WTC11 (cell line): ENCODE results near the gene PIWIL1. TPM values are rescaled to one million over a fixed set of nuclear protein-coding genes. Genes with fewer than 3 reads are reported as not detected.

Source experiments
- ATAC-seq: fragments of 200-7000 bp; cut with Tn5 transposase; 2 replicates; pipeline ENCODE4 v1.10.0; 2021; ENCODE audit warnings: mild to moderate bottlenecking, moderate library complexity
- CTCF ChIA-PET: fragments of 300-600 bp; sonication (Branson Sonifier 250); formaldehyde crosslinking; loops from one replicate; lab custom pipeline; 2021; ENCODE audit warnings: antibody characterized with exemption; lab: Charles Lee
- POLR2A ChIA-PET: fragments of 350-600 bp; sonication (Branson Sonifier 250); formaldehyde crosslinking; loops from one replicate; lab custom pipeline; 2021; ENCODE audit warnings: antibody characterized with exemption; lab: Charles Lee
- DNase-seq: peaks from one replicate; pipeline ENCODE4 v3.0.0; 2021; ENCODE audit warnings: low spot score
- H3K27ac Mint-ChIP-seq: 2 replicates; pipeline ENCODE4 v1.8.0; 2021; ENCODE audit warnings: mixed read lengths
- H3K27me3 Mint-ChIP-seq: 2 replicates; pipeline ENCODE4 v1.8.0; 2021; ENCODE audit warnings: low read depth, mild to moderate bottlenecking, moderate library complexity, mixed read lengths
- H3K36me3 Mint-ChIP-seq: 2 replicates; pipeline ENCODE4 v1.8.0; 2021; ENCODE audit warnings: mixed read lengths
- H3K4me1 Mint-ChIP-seq: 2 replicates; pipeline ENCODE4 v1.8.0; 2022; ENCODE audit warnings: mixed read lengths
- H3K4me3 Mint-ChIP-seq: 2 replicates; pipeline ENCODE4 v1.8.0; 2021; ENCODE audit warnings: mild to moderate bottlenecking, moderate library complexity, mixed read lengths
- H3K9me3 Mint-ChIP-seq: 2 replicates; pipeline ENCODE4 v1.8.0; 2021; ENCODE audit warnings: mixed read lengths
- ATF2 ChIP-seq: sonication (generic); formaldehyde crosslinking; IDR thresholded peaks from 2 replicates; pipeline ENCODE4 v1.8.1; 2022; ENCODE audit warnings: low read depth, missing genetic modification reagents, borderline replicate concordance
- ATF6 ChIP-seq: sonication (generic); formaldehyde crosslinking; IDR thresholded peaks from 2 replicates; pipeline ENCODE4 v1.8.1; 2023; ENCODE audit warnings: mild to moderate bottlenecking, missing genetic modification reagents
- CBFB ChIP-seq: sonication (generic); formaldehyde crosslinking; IDR thresholded peaks from 2 replicates; pipeline ENCODE4 v1.8.1; 2022; ENCODE audit warnings: mild to moderate bottlenecking, low read depth, missing genetic modification reagents
- ETV6 ChIP-seq: sonication (generic); formaldehyde crosslinking; IDR thresholded peaks from 2 replicates; pipeline ENCODE4 v1.8.1; 2022; ENCODE audit warnings: mild to moderate bottlenecking, missing genetic modification reagents
- FOXK1 ChIP-seq: sonication (generic); formaldehyde crosslinking; IDR thresholded peaks from 2 replicates; pipeline ENCODE4 v1.8.0; 2022; ENCODE audit warnings: mild to moderate bottlenecking, moderate library complexity, missing genetic modification reagents
- GABPB1 ChIP-seq: sonication (generic); formaldehyde crosslinking; IDR thresholded peaks from 2 replicates; pipeline ENCODE4 v1.8.1; 2023; ENCODE audit warnings: mild to moderate bottlenecking, missing genetic modification reagents
- IRF1 ChIP-seq: sonication (generic); formaldehyde crosslinking; IDR thresholded peaks from 2 replicates; pipeline ENCODE4 v1.8.0; 2023; ENCODE audit warnings: missing genetic modification reagents
- MLX ChIP-seq: sonication (generic); formaldehyde crosslinking; IDR thresholded peaks from 2 replicates; pipeline ENCODE4 v1.8.1; 2023; ENCODE audit warnings: mild to moderate bottlenecking, missing genetic modification reagents, moderate library complexity
- MXD4 ChIP-seq: fragments of 250-450 bp; sonication (Bioruptor Pico); IDR thresholded peaks from 2 replicates; pipeline ENCODE4 v1.8.0; 2021; ENCODE audit warnings: mild to moderate bottlenecking, moderate library complexity, borderline replicate concordance
- NFE2L1 ChIP-seq: sonication (generic); formaldehyde crosslinking; IDR thresholded peaks from 2 replicates; pipeline ENCODE4 v1.8.1; 2023; ENCODE audit warnings: missing genetic modification reagents
- PREB ChIP-seq: sonication (generic); formaldehyde crosslinking; IDR thresholded peaks from 2 replicates; pipeline ENCODE4 v1.8.1; 2022; ENCODE audit warnings: mild to moderate bottlenecking, missing genetic modification reagents, moderate library complexity, borderline replicate concordance
- TEAD1 ChIP-seq: sonication (generic); formaldehyde crosslinking; IDR thresholded peaks from 2 replicates; pipeline ENCODE4 v1.8.0; 2022; ENCODE audit warnings: mild to moderate bottlenecking, missing genetic modification reagents
- ZNF121 ChIP-seq: sonication (generic); formaldehyde crosslinking; IDR thresholded peaks from 2 replicates; pipeline ENCODE4 v1.8.0; 2023; ENCODE audit warnings: missing genetic modification reagents
- ZNF396 ChIP-seq: fragments of 250-450 bp; sonication (Bioruptor Pico); IDR thresholded peaks from 2 replicates; pipeline ENCODE4 v1.8.0; 2021; ENCODE audit warnings: mild to moderate bottlenecking, moderate library complexity, borderline replicate concordance
- ZNF425 ChIP-seq: fragments of 250-450 bp; sonication (Bioruptor Pico); conservative IDR thresholded peaks from 2 replicates; pipeline ENCODE4 v1.9.0; 2021; ENCODE audit warnings: mild to moderate bottlenecking
- ZNF512 ChIP-seq: sonication (generic); formaldehyde crosslinking; IDR thresholded peaks from 2 replicates; pipeline ENCODE4 v1.8.1; 2022; ENCODE audit warnings: missing genetic modification reagents, borderline replicate concordance
- ZNF532 ChIP-seq: fragments of 250-450 bp; sonication (Bioruptor Pico); IDR thresholded peaks from 2 replicates; pipeline ENCODE4 v1.9.0; 2021; ENCODE audit warnings: mild to moderate bottlenecking, borderline replicate concordance
- total RNA-seq: library from RNA; stranded (reverse); gene quantifications from 3 replicates; pipeline ENCODE4 v1.2.3, GENCODE V29; 2021

The PIWIL1 gene
- total RNA-seq, 1 experiment from 2014 or later = not detected

- CTCF ChIA-PET = no interaction called here
- H3K4me1 Mint-ChIP-seq = peaks cover 7% of the 10 kb centered on the region; the same call in 1 of the 2 replicates
- H3K27ac Mint-ChIP-seq = no peak overlapping the region
- no peak for TF ChIP-seq ZNF121 (CRISPR knock-in tag)
- TF ChIP-seq ZNF425 (CRISPR knock-in tag) = no peak
- no peak for TF ChIP-seq IRF1 (CRISPR knock-in tag)
- no peak for TF ChIP-seq ATF2 (CRISPR knock-in tag)
- TF ChIP-seq, all 79 proteins: peak for 0
- no peak for DNase-seq
- no peak; the same call in 1 of the 2 replicates for ATAC-seq
- Mint-ChIP-seq H3K4me3 (no peak overlapping the region), H3K9me3 (peaks cover 5% of the 10 kb centered on the region), H3K27me3 (no peaks in the 10 kb centered on the region; the same call in 1 of the 2 replicates), H3K36me3 (no peaks in the 10 kb centered on the region)
- POLR2A ChIA-PET = interaction anchor here (0.7 kb wide), 1 partner anchor 403 kb away, joined by 3 read pairs; no protein-coding TSS in a partner anchor
Measured at GRCh38 chr12:130405332-130405731, 67.6 kb downstream of the PIWIL1 start.

GRCh38 chr12:130412384-130412783 is 74.7 kb downstream of the PIWIL1 start:
- Mint-ChIP-seq H3K9me3 (no peaks in the 10 kb centered on the region), H3K27ac (no peak overlapping the region), H3K4me3 (no peak overlapping the region), H3K4me1 (no peaks in the 10 kb centered on the region), H3K27me3 (no peaks in the 10 kb centered on the region), H3K36me3 (no peaks in the 10 kb centered on the region)
- DNase-seq = no peak
- CTCF ChIA-PET = no interaction called here
- POLR2A ChIA-PET = no interaction called here
- TF ChIP-seq FOXK1 (CRISPR knock-in tag) = no peak
- no peak for TF ChIP-seq MLX (CRISPR knock-in tag)
- TF ChIP-seq ETV6 = no peak
- no peak for TF ChIP-seq PREB (CRISPR knock-in tag)
- no peak for TF ChIP-seq GABPB1 (CRISPR knock-in tag)
- no peak for TF ChIP-seq CBFB (CRISPR knock-in tag)
- no peak for TF ChIP-seq MXD4
- TF ChIP-seq ZNF512 = no peak
- TF ChIP-seq TEAD1 = no peak
- no peak for TF ChIP-seq ZNF396 (CRISPR knock-in tag)
- no peak for TF ChIP-seq ZNF532 (CRISPR knock-in tag)
- no peak for TF ChIP-seq NFE2L1 (CRISPR knock-in tag)
- TF ChIP-seq ATF6 (CRISPR knock-in tag) = no peak
- ATAC-seq = no peak
